Retinal pigment epithelial cell (primary cell): ENCODE measurements around the gene PRB2.
"Not testable (repeated sequence)": the region's sequence is repeated elsewhere in the genome, so short reads cannot be mapped to it uniquely, and the experiment has no call there.

Experiments
- DNase-seq: peaks from one replicate; pipeline ENCODE4 v3.0.0-alpha.2; 2010; ENCODE audit warnings: low read depth
- H3K4me3 ChIP-seq: 2 replicates; pipeline ENCODE4 v1.5.1; 2011; ENCODE audit warnings: mild to moderate bottlenecking, low read length, control low read depth, moderate library complexity
- CTCF ChIP-seq: conservative IDR thresholded peaks from 2 replicates; pipeline ENCODE4 v1.5.1; 2011; ENCODE audit warnings: low read depth, low read length, control low read depth, inconsistent platforms

PRB2 gene

DNA sequence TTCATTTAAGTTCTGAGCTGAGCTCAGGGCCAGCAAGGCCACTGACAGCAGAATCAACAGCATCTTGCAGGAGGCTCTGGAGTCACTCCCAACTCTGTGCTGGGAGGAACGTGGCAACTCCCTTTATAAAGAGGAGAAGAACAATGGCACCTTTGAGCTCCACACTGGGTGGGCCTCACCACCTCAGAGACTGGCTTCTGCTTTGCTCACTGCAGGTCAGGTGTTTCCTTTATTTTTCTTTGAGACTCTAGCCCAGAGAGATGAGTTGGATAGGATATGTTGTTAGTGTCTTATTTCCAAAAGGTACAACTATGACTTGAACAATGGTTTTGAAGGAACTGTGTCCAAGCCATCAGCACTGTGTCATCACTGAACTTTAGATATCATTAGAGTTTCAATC, at the start of gene PRB2:
PRB2 (minus strand) TSS at position 101 of the 400 bp plus-strand sequence; CDS start at position 63, 38 bp downstream.
- DNase-seq, H3K4me3 ChIP-seq: not testable (repeated sequence)

GRCh38 chr12:11437966-11438365, 42.6 kb upstream of the PRB2 start:
- DNase-seq = no peak
- H3K4me3 ChIP-seq = no peak overlapping the region
- TF ChIP-seq CTCF = no peak

DNA sequence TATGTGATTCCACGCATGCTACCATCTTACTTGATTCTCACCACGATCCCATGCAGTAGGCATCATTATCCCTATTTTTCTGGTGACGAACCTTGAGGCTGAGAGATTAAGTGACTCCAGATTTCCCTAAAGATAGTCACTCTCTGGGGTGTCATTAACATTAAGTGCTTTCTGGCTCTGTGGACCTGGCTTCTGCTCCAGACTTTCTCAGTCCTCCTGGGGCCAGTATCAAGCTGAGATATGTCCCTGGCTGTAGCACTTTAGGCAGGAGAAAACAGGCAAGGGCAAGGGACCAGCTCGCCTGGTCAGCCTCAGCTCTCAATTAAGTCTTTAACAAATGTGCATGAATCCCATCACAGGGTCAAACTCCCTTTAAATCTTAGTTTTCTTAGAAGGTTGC, 38.3 kb upstream of the PRB2 start:
- no peak for DNase-seq
- TF ChIP-seq CTCF = no peak

GRCh38 chr12:11431486-11431885, 36.1 kb upstream of the PRB2 start:
- no peak for TF ChIP-seq CTCF

More for the DNA sequence above, 38.3 kb upstream of the PRB2 start:
- no peak overlapping the region for H3K4me3 ChIP-seq

DNA sequence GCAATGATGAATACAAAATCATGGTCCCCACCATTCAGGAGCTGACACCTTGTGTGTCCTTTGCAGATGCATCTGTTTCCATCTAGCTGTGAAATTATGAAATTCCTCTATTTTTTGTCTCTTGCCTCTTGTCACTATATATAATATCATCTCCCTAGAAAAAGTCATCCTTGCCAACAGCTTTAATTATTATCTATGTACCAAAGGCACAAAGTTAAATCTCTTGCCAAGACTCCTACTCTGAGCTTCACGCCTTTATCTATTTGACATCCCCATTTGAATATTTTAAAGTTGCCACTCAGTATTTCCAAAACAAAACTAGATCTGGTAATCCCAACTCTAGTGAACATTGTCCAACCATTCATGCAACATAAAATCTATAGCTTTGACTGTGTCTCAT, 32.0 kb upstream of the PRB2 start:
- no peak for DNase-seq
- no peak overlapping the region for H3K4me3 ChIP-seq
- TF ChIP-seq CTCF = no peak

More at GRCh38 chr12:11431486-11431885, 36.1 kb upstream of the PRB2 start:
- no peak for DNase-seq
- H3K4me3 ChIP-seq = no peak overlapping the region

DNA sequence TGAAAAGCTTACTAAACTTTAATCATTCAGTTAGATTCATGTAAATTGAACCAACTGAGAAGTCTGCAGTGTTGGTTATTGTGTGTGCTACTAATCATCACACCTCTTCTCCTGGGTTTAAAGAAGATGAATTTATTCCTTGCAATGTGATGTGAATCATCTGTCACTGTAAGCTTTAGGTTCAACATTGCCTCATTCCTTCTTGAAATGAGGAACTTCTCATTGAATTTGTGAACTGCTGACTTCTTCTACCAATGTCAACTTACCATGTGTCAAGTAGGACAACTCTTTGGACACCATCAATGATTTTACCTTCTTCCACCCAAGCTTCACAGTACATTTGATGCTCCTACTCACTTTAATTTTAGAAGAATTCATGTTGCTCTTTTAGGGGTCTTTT, 17.4 kb upstream of the PRB2 start:
- DNase-seq = no peak
- TF ChIP-seq CTCF = no peak
- no peak overlapping the region for H3K4me3 ChIP-seq

GRCh38 chr12:11408096-11408495, 12.7 kb upstream of the PRB2 start:
- no peak for DNase-seq
- no peak for TF ChIP-seq CTCF
- H3K4me3 ChIP-seq = no peak overlapping the region

DNA sequence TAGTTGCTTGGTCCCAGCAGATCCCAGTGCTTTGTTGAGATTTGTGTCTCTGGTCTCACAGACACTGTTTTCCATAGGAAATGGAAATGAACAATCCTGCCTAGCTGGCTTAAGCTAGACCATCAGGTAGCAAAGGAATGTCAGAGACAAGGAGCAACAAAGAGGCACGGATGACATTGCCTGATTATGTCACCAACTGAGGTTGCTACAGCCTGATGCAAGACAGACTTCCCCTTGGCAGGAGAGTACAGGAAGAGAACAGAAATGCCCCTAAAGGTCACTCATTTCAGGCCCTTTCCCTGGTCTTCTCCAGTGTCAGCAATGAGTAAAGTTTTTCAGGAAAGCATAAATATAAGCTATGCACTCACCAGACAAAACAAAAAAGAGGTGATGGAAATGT, 2.0 kb upstream of the PRB2 start:
- no peak overlapping the region for H3K4me3 ChIP-seq
- no peak for DNase-seq
- TF ChIP-seq CTCF = no peak

DNA sequence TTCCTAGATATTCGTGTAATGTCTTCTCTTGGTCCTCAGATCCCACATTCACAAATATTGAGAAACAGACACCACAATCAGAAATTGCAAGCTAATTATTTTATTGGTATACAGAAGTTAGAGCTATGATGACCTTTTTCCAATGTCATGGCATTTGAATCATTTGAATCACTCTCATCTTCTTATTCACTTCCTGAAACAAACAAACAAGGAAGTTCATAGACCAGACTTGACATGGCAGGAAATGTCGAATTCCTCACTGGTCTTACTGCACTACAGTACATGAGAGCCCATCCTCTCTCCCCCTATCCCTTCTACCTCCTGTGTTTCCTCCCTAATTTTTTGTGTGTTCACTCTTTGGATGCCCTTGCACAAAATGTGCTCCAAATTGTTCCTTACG, 3.9 kb downstream of the PRB2 start:
- DNase-seq, H3K4me3 ChIP-seq: not testable (repeated sequence)

GRCh38 chr12:11377420-11377819, 17.9 kb downstream of the PRB2 start:
- DNase-seq, H3K4me3 ChIP-seq: not testable (repeated sequence)
